HCT116 (cell line): ENCODE results near the gene BRIP1. TPM values are rescaled to one million over a fixed set of nuclear protein-coding genes. Genes with fewer than 3 reads are reported as not detected.

ENCODE experiments used
- ATAC-seq: fragments of 200-7000 bp; cut with Tn5 transposase; 2 replicates; pipeline ENCODE4 v1.9.1; 2020; ENCODE audit warnings: mild to moderate bottlenecking, moderate library complexity
- BruUV-seq: library from RNA; stranded (reverse); fragments of 400-500 nt; replicated peaks from 2 replicates; lab custom pipeline; 2021; lab: Mats Ljungman, UMichigan
- CTCF ChIA-PET: fragments of 300-600 bp; sonication (Branson Sonifier 250); formaldehyde crosslinking; loops from one replicate; lab custom pipeline; 2021; ENCODE audit warnings: antibody characterized with exemption; lab: Charles Lee
- POLR2A ChIA-PET: fragments of 300-600, 350-600 bp; sonication (Branson Sonifier 250); formaldehyde crosslinking; loops from one replicate; lab custom pipeline; 2021; ENCODE audit warnings: antibody characterized with exemption; lab: Charles Lee
- RAD21 ChIA-PET, 2 experiments: fragments of 300-600 bp; sonication (Branson Sonifier 250); formaldehyde crosslinking; loops; one replicate each; lab custom pipeline; 2023; ENCODE audit warnings: low total read pairs in 2 of 2; ENCODE audit not compliant: uncharacterized antibody in 2 of 2, unreplicated experiment in 2 of 2, low non-redundant PET in 1 of 2; lab: Charles Lee
- DNase-seq: peaks from one replicate; pipeline ENCODE4 v3.0.0-alpha.2; 2010; ENCODE audit warnings: low read depth, low spot score
- H2AFZ ChIP-seq: fragments of 200-600 bp; shearing (Covaris generic), sonication (generic); 2 replicates; pipeline ENCODE4 v1.6.1; 2017; ENCODE audit warnings: low read depth, mixed run types, mixed read lengths, antibody characterized with exemption, low read length; ENCODE audit not compliant: poor library complexity, severe bottlenecking
- H3K27ac ChIP-seq: 2 replicates; pipeline ENCODE4 v1.5.1; 2012; ENCODE audit warnings: low read depth, low read length
- H3K27me3 ChIP-seq: fragments of 200-600 bp; sonication (generic); 2 replicates; pipeline ENCODE4 v1.6.1; 2016; ENCODE audit warnings: mixed run types, low read length, mixed read lengths; ENCODE audit not compliant: insufficient read depth
- H3K36me3 ChIP-seq, 2 experiments: fragments of 200-500 bp in 1 of 2; fragments of 200-600 bp in 1 of 2; sonication (Bioruptor generic) in 1 of 2; sonication (generic) in 1 of 2; 2 replicates each; pipeline versions ENCODE4 v1.5.1 to v1.6.1; 2014 to 2016; ENCODE audit warnings: low read length in 2 of 2, inconsistent platforms in 1 of 2, mixed read lengths in 1 of 2, mixed run types in 1 of 2; ENCODE audit not compliant: insufficient read depth in 2 of 2, control insufficient read depth in 1 of 2
- H3K4me1 ChIP-seq, 2 experiments: fragments of 200-600 bp in 1 of 2; sonication (generic) in 1 of 2; 2 replicates each; pipeline versions ENCODE4 v1.5.1 to v1.6.1; 2012 to 2017; ENCODE audit warnings: low read length in 2 of 2, inconsistent platforms in 1 of 2, mild to moderate bottlenecking in 1 of 2, mixed read lengths in 1 of 2, mixed run types in 1 of 2, moderate library complexity in 1 of 2; ENCODE audit not compliant: insufficient read depth in 2 of 2, control insufficient read depth in 1 of 2
- H3K4me2 ChIP-seq: fragments of 200-600 bp; sonication (generic); 2 replicates; pipeline ENCODE4 v1.6.1; 2017; ENCODE audit warnings: mixed run types, low read length, mixed read lengths
- H3K4me3 ChIP-seq, 2 experiments: fragments of 200-600 bp in 1 of 2; sonication (generic) in 1 of 2; replicated peaks in 1 of 2; 2 replicates each; pipeline ENCODE4 v1.5.1; 2011 to 2016; ENCODE audit warnings: low read length in 2 of 2, control low read depth in 1 of 2, low read depth in 1 of 2, mild to moderate bottlenecking in 1 of 2, mixed read lengths in 1 of 2, mixed run types in 1 of 2
- H3K79me2 ChIP-seq: fragments of 200-600 bp; sonication (generic); 2 replicates; pipeline ENCODE4 v1.6.1; 2017; ENCODE audit warnings: mild to moderate bottlenecking, mixed run types, low read length, moderate library complexity, mixed read lengths; ENCODE audit not compliant: insufficient read depth
- H3K9ac ChIP-seq: fragments of 200-600 bp; sonication (generic); 2 replicates; pipeline ENCODE4 v1.6.1; 2016; ENCODE audit warnings: low read length, mixed read lengths
- H3K9me2 ChIP-seq: fragments of 200-600 bp; sonication (generic), shearing (Covaris generic); 2 replicates; pipeline ENCODE4 v1.6.1; 2017; ENCODE audit warnings: mixed run types, mild to moderate bottlenecking, moderate library complexity; ENCODE audit not compliant: insufficient read depth
- H3K9me3 ChIP-seq, 2 experiments: fragments of 200-500 bp in 1 of 2; fragments of 200-600 bp in 1 of 2; sonication (Bioruptor generic) in 1 of 2; sonication (generic) in 1 of 2; 2 replicates each; pipeline ENCODE4 v1.6.1; 2014 to 2017; ENCODE audit warnings: low read length in 2 of 2, mixed read lengths in 2 of 2, inconsistent platforms in 1 of 2, low read depth in 1 of 2, mild to moderate bottlenecking in 1 of 2, mixed run types in 1 of 2, moderate library complexity in 1 of 2; ENCODE audit not compliant: control insufficient read depth in 1 of 2, insufficient read depth in 1 of 2
- H4K20me1 ChIP-seq: fragments of 200-600 bp; sonication (generic), shearing (Covaris generic); 2 replicates; pipeline ENCODE4 v1.6.1; 2017; ENCODE audit warnings: mixed run types, mild to moderate bottlenecking, moderate library complexity; ENCODE audit not compliant: insufficient read depth
- CEBPB ChIP-seq: IDR thresholded peaks from 2 replicates; pipeline ENCODE4 v1.6.1; 2012; ENCODE audit warnings: low read depth
- EGR1 ChIP-seq: IDR thresholded peaks from 2 replicates; pipeline ENCODE4 v1.6.1; 2012; ENCODE audit warnings: low read depth
- FOSL1 ChIP-seq: IDR thresholded peaks from 2 replicates; pipeline ENCODE4 v1.6.1; 2012; ENCODE audit warnings: low read depth
- POLR2A ChIP-seq: IDR thresholded peaks from 2 replicates; pipeline ENCODE4 v1.7.0; 2011; ENCODE audit warnings: borderline replicate concordance; ENCODE audit not compliant: insufficient read depth, insufficient read length; ENCODE audit errors: extremely low read depth
- POLR2AphosphoS5 ChIP-seq: IDR thresholded peaks from 2 replicates; pipeline ENCODE4 v1.6.1; 2011; ENCODE audit warnings: mild to moderate bottlenecking, low read depth, low read length, moderate library complexity
- SRF ChIP-seq: IDR thresholded peaks from 2 replicates; pipeline ENCODE4 v1.6.1; 2012; ENCODE audit warnings: low read depth
- TCF7L2 ChIP-seq: IDR thresholded peaks from 2 replicates; pipeline ENCODE4 v1.7.0; 2011; ENCODE audit warnings: borderline replicate concordance, inconsistent platforms; ENCODE audit not compliant: insufficient read depth, insufficient read length; ENCODE audit errors: extremely low read depth
- ZFX ChIP-seq: fragments of 450-650 bp; IDR thresholded peaks from 2 replicates; pipeline ENCODE4 v1.6.1; 2017
- ZNF274 ChIP-seq: fragments of 200-500 bp; sonication (Bioruptor generic); IDR thresholded peaks from 2 replicates; pipeline ENCODE4 v1.6.1; 2014; ENCODE audit warnings: mild to moderate bottlenecking, low read depth, low read length, inconsistent platforms
- intact Hi-C: fragments of 100-400 bp; cut with micrococcal nuclease; formaldehyde crosslinking; loops from 2 replicates; pipeline ENCODE4 v1.10.0; 2022
- total RNA-seq: library from RNA; stranded (reverse); gene quantifications from one replicate; pipeline ENCODE4 v1.2.1, GENCODE V29; 2021; ENCODE audit not compliant: unreplicated experiment
- TF ChIP-seq, protein P1 (sequence below), 3 experiments: fragments of 200-600 bp in 1 of 3; sonication (generic) in 1 of 3; IDR thresholded peaks in 2 of 3; conservative IDR thresholded peaks in 1 of 3; 2 replicates each; pipeline ENCODE4 v1.5.1; 2012 to 2017; ENCODE audit warnings: low read depth in 2 of 3, low read length in 2 of 3, antibody characterized with exemption in 1 of 3, borderline replicate concordance in 1 of 3, control low read depth in 1 of 3, mild to moderate bottlenecking in 1 of 3, mixed read lengths in 1 of 3, mixed run types in 1 of 3, moderate library complexity in 1 of 3; ENCODE audit not compliant: insufficient read depth in 1 of 3
- TF ChIP-seq, protein P2 (sequence below): IDR thresholded peaks from 2 replicates; pipeline ENCODE4 v1.6.1; 2012
- TF ChIP-seq, protein P3 (sequence below): IDR thresholded peaks from 2 replicates; pipeline ENCODE4 v1.6.1; 2012; ENCODE audit warnings: low read depth

BRIP1 gene
- total RNA-seq, 1 experiment from 2014 or later: 22.2 TPM

DNA sequence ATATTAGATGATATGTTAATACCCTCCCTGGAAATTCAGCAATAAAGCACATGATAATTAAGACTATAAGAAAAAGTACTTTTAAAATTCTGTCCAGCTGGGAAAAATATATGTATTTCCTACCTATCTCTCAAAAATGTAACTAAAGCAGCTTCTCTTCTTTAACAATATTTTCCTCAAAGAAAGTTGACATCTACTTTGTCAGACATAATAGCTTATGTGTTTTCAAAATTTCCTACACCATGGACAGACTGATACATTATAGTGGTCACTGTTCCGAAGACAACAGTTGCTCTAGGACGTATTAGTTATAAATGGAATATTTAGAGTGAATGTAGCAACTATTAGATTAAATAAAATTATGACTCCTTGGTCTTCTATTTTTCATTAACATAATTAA lies 140.9 kb downstream of the BRIP1 start:
- CTCF ChIA-PET: no interaction called here
- intact Hi-C loops: no loop called here
- no peak overlapping the region for H3K4me3 ChIP-seq
- RAD21 ChIA-PET: no interaction called here
- H3K36me3 ChIP-seq: no peaks in the 10 kb centered on the region; a peak in 1 of 4 replicates
- H3K9ac ChIP-seq: no peak overlapping the region
- ATAC-seq (no peak), DNase-seq (no peak)
- no peaks in the 10 kb centered on the region for H4K20me1 ChIP-seq
- no peak overlapping the region for H3K27ac ChIP-seq
- no peaks in the 10 kb centered on the region for H3K4me1 ChIP-seq
- no peaks in the 10 kb centered on the region for H3K9me2 ChIP-seq
- H3K9me3 ChIP-seq: no peaks in the 10 kb centered on the region
- H3K27me3 ChIP-seq: no peaks in the 10 kb centered on the region
- H3K4me2 ChIP-seq: no peak overlapping the region
- H2AFZ ChIP-seq: no peak overlapping the region
- no TSS peak for BruUV-seq
- H3K79me2 ChIP-seq: no peaks in the 10 kb centered on the region
- POLR2A ChIA-PET: interaction anchor here (1.5 kb wide), 1 partner anchor 9 kb away, joined by 3 read pairs; no protein-coding TSS in a partner anchor
- TF ChIP-seq TCF7L2: no peak
- no peak for TF ChIP-seq ZFX
- no peak for TF ChIP-seq SRF
- no peak for TF ChIP-seq CEBPB
- TF ChIP-seq POLR2A: no peak
- TF ChIP-seq FOSL1: no peak
- no peak for TF ChIP-seq ZNF274
- TF ChIP-seq EGR1: no peak

DNA sequence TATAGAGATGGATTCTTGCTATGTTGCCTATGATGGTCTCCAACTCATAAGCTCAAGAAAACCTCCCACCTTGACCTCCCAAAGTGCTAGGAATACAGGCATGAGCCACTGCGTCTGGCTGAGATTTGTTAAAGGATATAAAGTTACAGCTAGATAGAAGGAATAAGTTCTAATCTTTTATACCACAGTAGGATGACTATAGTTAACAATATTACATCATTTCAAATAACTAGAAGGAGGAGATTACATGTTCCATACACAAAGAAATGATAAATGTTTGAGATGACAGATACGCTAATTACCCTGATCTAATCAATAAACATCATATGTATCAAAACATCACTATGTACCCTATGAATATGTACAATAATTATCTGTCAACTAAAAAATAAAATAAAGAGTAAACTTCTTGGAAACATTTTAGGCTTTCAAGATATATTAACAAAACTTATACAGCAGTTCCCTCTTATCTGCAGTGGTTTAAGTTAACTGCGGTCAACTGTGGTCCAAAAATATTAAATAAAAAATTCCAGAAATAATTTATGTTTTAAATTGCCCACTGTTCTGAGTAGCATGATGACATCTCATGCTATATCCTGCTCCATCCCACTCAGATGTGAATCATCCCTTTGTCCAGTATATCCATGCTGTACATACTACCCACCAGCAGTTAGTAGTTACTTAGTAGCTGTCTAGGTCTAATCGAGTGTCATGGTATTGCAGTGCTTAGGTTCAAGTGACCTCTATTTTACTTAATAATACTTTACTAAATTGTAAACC lies 143.1 kb downstream of the BRIP1 start:
- intact Hi-C loops: no loop called here

More for the DNA sequence above, 143.1 kb downstream of the BRIP1 start:
- CTCF ChIA-PET: no interaction called here
- H3K79me2 ChIP-seq: no peaks in the 10 kb centered on the region
- no peak overlapping the region for H3K9ac ChIP-seq
- POLR2A ChIA-PET: interaction anchor here (1.1 kb wide), 1 partner anchor 9 kb away, joined by 3 read pairs; no protein-coding TSS in a partner anchor
- peaks cover 0 to 9% of the 10 kb centered on the region in 2 experiments; a peak in 2 of 4 replicates for H3K36me3 ChIP-seq
- H3K27me3 ChIP-seq: no peaks in the 10 kb centered on the region
- peaks cover 7 to 9% of the 10 kb centered on the region in 2 experiments; a peak in 3 of 4 replicates for H3K9me3 ChIP-seq
- no peak overlapping the region for H3K4me2 ChIP-seq
- BruUV-seq: no TSS peak
- H3K4me1 ChIP-seq: no peaks in the 10 kb centered on the region
- no peaks in the 10 kb centered on the region for H4K20me1 ChIP-seq
- no peak overlapping the region for H2AFZ ChIP-seq
- RAD21 ChIA-PET: no interaction called here
- H3K27ac ChIP-seq: no peak overlapping the region
- TF ChIP-seq, protein P1, sequence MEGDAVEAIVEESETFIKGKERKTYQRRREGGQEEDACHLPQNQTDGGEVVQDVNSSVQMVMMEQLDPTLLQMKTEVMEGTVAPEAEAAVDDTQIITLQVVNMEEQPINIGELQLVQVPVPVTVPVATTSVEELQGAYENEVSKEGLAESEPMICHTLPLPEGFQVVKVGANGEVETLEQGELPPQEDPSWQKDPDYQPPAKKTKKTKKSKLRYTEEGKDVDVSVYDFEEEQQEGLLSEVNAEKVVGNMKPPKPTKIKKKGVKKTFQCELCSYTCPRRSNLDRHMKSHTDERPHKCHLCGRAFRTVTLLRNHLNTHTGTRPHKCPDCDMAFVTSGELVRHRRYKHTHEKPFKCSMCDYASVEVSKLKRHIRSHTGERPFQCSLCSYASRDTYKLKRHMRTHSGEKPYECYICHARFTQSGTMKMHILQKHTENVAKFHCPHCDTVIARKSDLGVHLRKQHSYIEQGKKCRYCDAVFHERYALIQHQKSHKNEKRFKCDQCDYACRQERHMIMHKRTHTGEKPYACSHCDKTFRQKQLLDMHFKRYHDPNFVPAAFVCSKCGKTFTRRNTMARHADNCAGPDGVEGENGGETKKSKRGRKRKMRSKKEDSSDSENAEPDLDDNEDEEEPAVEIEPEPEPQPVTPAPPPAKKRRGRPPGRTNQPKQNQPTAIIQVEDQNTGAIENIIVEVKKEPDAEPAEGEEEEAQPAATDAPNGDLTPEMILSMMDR (IDR thresholded peaks at IDR 0.05 in 2 of 3, conservative IDR thresholded peaks at IDR 0.05 in 1 of 3; ENCODE audit: borderline replicate concordance in 1 of 3, insufficient read depth in 1 of 3, low read depth in 2 of 3, low read length in 2 of 3): no peak
- TF ChIP-seq TCF7L2: no peak
- TF ChIP-seq POLR2AphosphoS5: no peak
- TF ChIP-seq, protein P2, sequence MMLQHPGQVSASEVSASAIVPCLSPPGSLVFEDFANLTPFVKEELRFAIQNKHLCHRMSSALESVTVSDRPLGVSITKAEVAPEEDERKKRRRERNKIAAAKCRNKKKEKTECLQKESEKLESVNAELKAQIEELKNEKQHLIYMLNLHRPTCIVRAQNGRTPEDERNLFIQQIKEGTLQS: no peak
- TF ChIP-seq EGR1: no peak
- TF ChIP-seq, protein P3, sequence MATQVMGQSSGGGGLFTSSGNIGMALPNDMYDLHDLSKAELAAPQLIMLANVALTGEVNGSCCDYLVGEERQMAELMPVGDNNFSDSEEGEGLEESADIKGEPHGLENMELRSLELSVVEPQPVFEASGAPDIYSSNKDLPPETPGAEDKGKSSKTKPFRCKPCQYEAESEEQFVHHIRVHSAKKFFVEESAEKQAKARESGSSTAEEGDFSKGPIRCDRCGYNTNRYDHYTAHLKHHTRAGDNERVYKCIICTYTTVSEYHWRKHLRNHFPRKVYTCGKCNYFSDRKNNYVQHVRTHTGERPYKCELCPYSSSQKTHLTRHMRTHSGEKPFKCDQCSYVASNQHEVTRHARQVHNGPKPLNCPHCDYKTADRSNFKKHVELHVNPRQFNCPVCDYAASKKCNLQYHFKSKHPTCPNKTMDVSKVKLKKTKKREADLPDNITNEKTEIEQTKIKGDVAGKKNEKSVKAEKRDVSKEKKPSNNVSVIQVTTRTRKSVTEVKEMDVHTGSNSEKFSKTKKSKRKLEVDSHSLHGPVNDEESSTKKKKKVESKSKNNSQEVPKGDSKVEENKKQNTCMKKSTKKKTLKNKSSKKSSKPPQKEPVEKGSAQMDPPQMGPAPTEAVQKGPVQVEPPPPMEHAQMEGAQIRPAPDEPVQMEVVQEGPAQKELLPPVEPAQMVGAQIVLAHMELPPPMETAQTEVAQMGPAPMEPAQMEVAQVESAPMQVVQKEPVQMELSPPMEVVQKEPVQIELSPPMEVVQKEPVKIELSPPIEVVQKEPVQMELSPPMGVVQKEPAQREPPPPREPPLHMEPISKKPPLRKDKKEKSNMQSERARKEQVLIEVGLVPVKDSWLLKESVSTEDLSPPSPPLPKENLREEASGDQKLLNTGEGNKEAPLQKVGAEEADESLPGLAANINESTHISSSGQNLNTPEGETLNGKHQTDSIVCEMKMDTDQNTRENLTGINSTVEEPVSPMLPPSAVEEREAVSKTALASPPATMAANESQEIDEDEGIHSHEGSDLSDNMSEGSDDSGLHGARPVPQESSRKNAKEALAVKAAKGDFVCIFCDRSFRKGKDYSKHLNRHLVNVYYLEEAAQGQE: no peak
- no peak overlapping the region for H3K4me3 ChIP-seq
- DNase-seq (no peak), ATAC-seq (no peak)
- H3K9me2 ChIP-seq: no peaks in the 10 kb centered on the region
